Activated CD4-positive, alpha-beta T cell treated with anti-CD3 and anti-CD28 coated beads, Interleukin-2, amount 10 ng/mL, durations not matched to agents 7 days and 5 days (primary cell): ENCODE results near the gene ALS2. TPM values are rescaled to one million over a fixed set of nuclear protein-coding genes. Genes with fewer than 3 reads are reported as not detected.
A peak's percentile ranks its signal among the peaks of the same experiment; 100 is the strongest.
"Not testable (repeated sequence)": the region's sequence is repeated elsewhere in the genome, so short reads cannot be mapped to it uniquely, and the experiment has no call there.

Experiments used
- CTCF ChIA-PET: fragments of 350-600 bp; sonication (Branson Sonifier 250); formaldehyde crosslinking; loops from one replicate; lab custom pipeline; 2021; ENCODE audit warnings: antibody characterized with exemption; lab: Charles Lee
- POLR2A ChIA-PET: fragments of 350-600 bp; sonication (Branson Sonifier 250); formaldehyde crosslinking; loops from one replicate; lab custom pipeline; 2021; ENCODE audit warnings: antibody characterized with exemption; lab: Charles Lee
- DNase-seq: peaks from one replicate; pipeline ENCODE4 v3.0.0-alpha.2; 2020
- H3K27ac Mint-ChIP-seq: one replicate; pipeline ENCODE4 v1.8.0; 2021; ENCODE audit warnings: mild to moderate bottlenecking, moderate library complexity, mixed read lengths
- H3K27me3 Mint-ChIP-seq: one replicate; pipeline ENCODE4 v1.8.0; 2021; ENCODE audit warnings: mixed read lengths
- H3K36me3 Mint-ChIP-seq: one replicate; pipeline ENCODE4 v1.8.0; 2021; ENCODE audit warnings: low read depth, mixed read lengths
- H3K4me1 Mint-ChIP-seq: one replicate; pipeline ENCODE4 v1.8.0; 2021; ENCODE audit warnings: mixed read lengths
- H3K4me3 Mint-ChIP-seq: one replicate; pipeline ENCODE4 v1.8.0; 2021; ENCODE audit warnings: mild to moderate bottlenecking, moderate library complexity, mixed read lengths
- H3K9me3 Mint-ChIP-seq: one replicate; pipeline ENCODE4 v1.8.0; 2021; ENCODE audit warnings: mixed read lengths
- total RNA-seq, 2 experiments: library from RNA; stranded (reverse); gene quantifications; one replicate each; pipeline ENCODE4 v1.2.3, GENCODE V29; 2021

The ALS2 gene
- total RNA-seq, 2 experiments from 2014 or later: 10.7 to 11.7 TPM

- H3K4me1 Mint-ChIP-seq: no peaks in the 10 kb centered on the region
- peak; percentile 12 for DNase-seq
- H3K27ac Mint-ChIP-seq: no peak overlapping the region
- H3K9me3 Mint-ChIP-seq: no peaks in the 10 kb centered on the region
- H3K36me3 Mint-ChIP-seq: no peaks in the 10 kb centered on the region
- peaks cover 7% of the 10 kb centered on the region for H3K27me3 Mint-ChIP-seq
- ChIA-PET POLR2A (no interaction called here), CTCF (no interaction called here)
- no peak overlapping the region for H3K4me3 Mint-ChIP-seq
Observed at GRCh38 chr2:201680743-201681142, 100.0 kb downstream of the ALS2 start.

GRCh38 chr2:201678401-201678800, 102.3 kb downstream of the ALS2 start:
- no peak overlapping the region for H3K27ac Mint-ChIP-seq
- no peaks in the 10 kb centered on the region for H3K9me3 Mint-ChIP-seq
- CTCF ChIA-PET: no interaction called here
- POLR2A ChIA-PET: no interaction called here
- peaks cover 3% of the 10 kb centered on the region for H3K27me3 Mint-ChIP-seq
- H3K4me1 Mint-ChIP-seq: peaks cover 4% of the 10 kb centered on the region
- DNase-seq: no peak
- H3K4me3 Mint-ChIP-seq: no peak overlapping the region
- H3K36me3 Mint-ChIP-seq: no peaks in the 10 kb centered on the region

- Mint-ChIP-seq H3K9me3 (no peaks in the 10 kb centered on the region), H3K27ac (no peak overlapping the region), H3K36me3 (no peaks in the 10 kb centered on the region), H3K27me3 (peaks cover 11% of the 10 kb centered on the region), H3K4me1 (peaks cover 4% of the 10 kb centered on the region), H3K4me3 (no peak overlapping the region)
- no peak for DNase-seq
- POLR2A ChIA-PET: no interaction called here
- CTCF ChIA-PET: no interaction called here
Observed at GRCh38 chr2:201675454-201675853, 105.3 kb downstream of the ALS2 start.

GRCh38 chr2:201674794-201675193, 105.9 kb downstream of the ALS2 start:
- Mint-ChIP-seq H3K4me3 (no peak overlapping the region), H3K36me3 (no peaks in the 10 kb centered on the region), H3K4me1 (peaks cover 4% of the 10 kb centered on the region), H3K9me3 (no peaks in the 10 kb centered on the region), H3K27me3 (peaks cover 13% of the 10 kb centered on the region), H3K27ac (no peak overlapping the region)
- ChIA-PET POLR2A (no interaction called here), CTCF (no interaction called here)
- DNase-seq: no peak

GRCh38 chr2:201674298-201674697, 106.4 kb downstream of the ALS2 start:
- DNase-seq: no peak
- Mint-ChIP-seq H3K27me3 (peaks cover 13% of the 10 kb centered on the region), H3K4me3 (no peak overlapping the region), H3K36me3 (no peaks in the 10 kb centered on the region), H3K27ac (no peak overlapping the region), H3K9me3 (no peaks in the 10 kb centered on the region), H3K4me1 (peaks cover 4% of the 10 kb centered on the region)
- CTCF ChIA-PET: interaction anchor here (0.6 kb wide), 1 partner anchor 17 kb away, joined by 3 read pairs; no protein-coding TSS in a partner anchor
- POLR2A ChIA-PET: no interaction called here

GRCh38 chr2:201673546-201673945, 107.2 kb downstream of the ALS2 start:
- Mint-ChIP-seq H3K9me3 (no peaks in the 10 kb centered on the region), H3K27me3 (peaks cover 13% of the 10 kb centered on the region), H3K4me1 (peaks cover 4% of the 10 kb centered on the region), H3K27ac (no peak overlapping the region), H3K36me3 (no peaks in the 10 kb centered on the region), H3K4me3 (no peak overlapping the region)
- CTCF ChIA-PET: interaction anchor here (0.6 kb wide), 1 partner anchor 39 kb away, joined by 10 read pairs; no protein-coding TSS in a partner anchor
- DNase-seq: no peak
- POLR2A ChIA-PET: no interaction called here

- H3K9me3 Mint-ChIP-seq, POLR2A ChIA-PET, H3K27ac Mint-ChIP-seq, DNase-seq, H3K36me3 Mint-ChIP-seq, H3K4me1 Mint-ChIP-seq, H3K4me3 Mint-ChIP-seq: not testable (repeated sequence)
- H3K27me3 Mint-ChIP-seq: peaks cover 13% of the 10 kb centered on the region
- CTCF ChIA-PET: interaction anchor here (1.0 kb wide), 1 partner anchor 12 kb away, joined by 3 read pairs; no protein-coding TSS in a partner anchor
Observed at GRCh38 chr2:201671205-201671604, 109.5 kb downstream of the ALS2 start.

- Mint-ChIP-seq H3K36me3 (no peaks in the 10 kb centered on the region), H3K27me3 (peaks cover 13% of the 10 kb centered on the region), H3K4me3 (no peak overlapping the region), H3K27ac (no peak overlapping the region), H3K4me1 (peaks cover 4% of the 10 kb centered on the region), H3K9me3 (no peaks in the 10 kb centered on the region)
- no peak for DNase-seq
- POLR2A ChIA-PET: no interaction called here
- CTCF ChIA-PET: no interaction called here
Observed at GRCh38 chr2:201669865-201670264, 110.9 kb downstream of the ALS2 start.

GRCh38 chr2:201668402-201668910, 112.3 kb downstream of the ALS2 start:
- ChIA-PET POLR2A (no interaction called here), CTCF (no interaction called here)
- H3K36me3 Mint-ChIP-seq: no peaks in the 10 kb centered on the region
- no peak overlapping the region for H3K27ac Mint-ChIP-seq
- peaks cover 16% of the 10 kb centered on the region for H3K27me3 Mint-ChIP-seq
- no peaks in the 10 kb centered on the region for H3K4me1 Mint-ChIP-seq
- no peak overlapping the region for H3K4me3 Mint-ChIP-seq
- DNase-seq: no peak
- H3K9me3 Mint-ChIP-seq: no peaks in the 10 kb centered on the region

- Mint-ChIP-seq H3K4me3 (no peak overlapping the region), H3K36me3 (no peaks in the 10 kb centered on the region), H3K27me3 (peaks cover 2% of the 10 kb centered on the region), H3K4me1 (no peaks in the 10 kb centered on the region), H3K9me3 (no peaks in the 10 kb centered on the region), H3K27ac (no peak overlapping the region)
- ChIA-PET CTCF (no interaction called here), POLR2A (no interaction called here)
- no peak for DNase-seq
Observed at GRCh38 chr2:201664334-201664733, 116.4 kb downstream of the ALS2 start.

- Mint-ChIP-seq H3K4me1 (no peaks in the 10 kb centered on the region), H3K27me3 (peaks cover 8% of the 10 kb centered on the region), H3K36me3 (no peaks in the 10 kb centered on the region), H3K9me3 (no peaks in the 10 kb centered on the region), H3K27ac (no peak overlapping the region), H3K4me3 (no peak overlapping the region)
- ChIA-PET CTCF (no interaction called here), POLR2A (no interaction called here)
- DNase-seq: no peak
Observed at GRCh38 chr2:201661366-201661765, 119.4 kb downstream of the ALS2 start.

- Mint-ChIP-seq H3K4me1 (no peaks in the 10 kb centered on the region), H3K27me3 (peaks cover 8% of the 10 kb centered on the region), H3K9me3 (no peaks in the 10 kb centered on the region), H3K36me3 (no peaks in the 10 kb centered on the region), H3K4me3 (no peak overlapping the region), H3K27ac (no peak overlapping the region)
- POLR2A ChIA-PET: no interaction called here
- CTCF ChIA-PET: no interaction called here
- no peak for DNase-seq
Observed at GRCh38 chr2:201660293-201660895, 120.3 kb downstream of the ALS2 start.

- no peak overlapping the region for H3K4me3 Mint-ChIP-seq
- POLR2A ChIA-PET: no interaction called here
- CTCF ChIA-PET: interaction anchor here (0.6 kb wide), 1 partner anchor 555 kb away, joined by 3 read pairs; no protein-coding TSS in a partner anchor
Observed at GRCh38 chr2:201656740-201657139, 124.0 kb downstream of the ALS2 start.

GRCh38 chr2:201656102-201656501, 124.6 kb downstream of the ALS2 start:
- no peaks in the 10 kb centered on the region for H3K9me3 Mint-ChIP-seq
- H3K36me3 Mint-ChIP-seq: no peaks in the 10 kb centered on the region
- H3K27ac Mint-ChIP-seq: no peak overlapping the region
- H3K4me3 Mint-ChIP-seq: no peak overlapping the region
- peaks cover 4% of the 10 kb centered on the region for H3K4me1 Mint-ChIP-seq
- ChIA-PET CTCF (no interaction called here), POLR2A (no interaction called here)
- no peak for DNase-seq
- H3K27me3 Mint-ChIP-seq: peaks cover 6% of the 10 kb centered on the region

More at GRCh38 chr2:201656740-201657139, 124.0 kb downstream of the ALS2 start:
- H3K9me3 Mint-ChIP-seq: no peaks in the 10 kb centered on the region
- peaks cover 4% of the 10 kb centered on the region for H3K4me1 Mint-ChIP-seq
- H3K27ac Mint-ChIP-seq: no peak overlapping the region
- H3K27me3 Mint-ChIP-seq: peaks cover 6% of the 10 kb centered on the region
- DNase-seq: no peak
- H3K36me3 Mint-ChIP-seq: no peaks in the 10 kb centered on the region
